Measurements from ENCODE around the gene KIF1A.
A peak's percentile ranks its signal among the peaks of the same experiment; 100 is the strongest.
"Not testable (repeated sequence)": the region's sequence is repeated elsewhere in the genome, so short reads cannot be mapped to it uniquely, and the experiment has no call there.

KIF1A gene

DNA sequence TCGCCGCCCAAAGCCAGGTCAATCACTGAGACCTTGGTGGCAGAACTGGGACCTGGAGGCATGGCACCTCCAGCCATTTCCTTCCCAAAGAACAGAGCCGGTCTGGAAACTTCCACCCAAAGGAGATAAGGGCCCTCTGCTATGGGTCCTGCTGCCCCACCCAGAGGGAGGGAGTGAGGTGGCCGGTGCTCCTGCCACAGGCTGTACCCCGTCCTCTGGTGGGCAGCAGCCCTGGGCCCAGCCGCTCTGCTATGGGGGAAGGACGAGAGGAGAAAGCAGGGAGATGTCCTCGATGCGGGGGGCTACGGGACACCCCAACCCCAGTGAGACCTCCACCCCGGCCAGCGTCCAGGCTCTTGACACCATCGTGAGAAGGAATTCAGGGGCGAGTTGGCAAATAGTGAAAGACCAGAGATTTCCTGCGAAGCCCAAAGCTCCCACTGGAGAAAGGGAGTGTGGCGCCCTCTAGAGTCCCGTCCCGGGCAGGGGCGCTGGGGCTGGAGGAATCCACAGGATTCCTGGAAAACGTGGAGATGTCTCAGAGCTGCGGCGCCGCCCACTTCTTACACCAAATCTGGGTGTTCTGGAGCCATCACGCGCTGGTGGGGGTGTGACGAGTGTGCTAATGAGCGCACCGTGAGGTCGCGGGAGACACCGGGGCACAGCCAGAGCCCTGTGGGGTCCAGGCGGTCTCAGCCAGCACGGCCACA, 121.0 kb downstream of the KIF1A start:
- DNase-seq, result not testable (repeated sequence)

GRCh38 chr2:240696469-240696868, 123.5 kb downstream of the KIF1A start:
- DNase-seq, result not testable (repeated sequence)

- not testable (repeated sequence) for DNase-seq
These were observed 124.4 kb downstream of the KIF1A start for GRCh38 chr2:240695593-240695992.

GRCh38 chr2:240694304-240694703, 125.7 kb downstream of the KIF1A start:
- DNase-seq, result not testable (repeated sequence)

- not testable (repeated sequence) for DNase-seq
These were observed 127.1 kb downstream of the KIF1A start for GRCh38 chr2:240692583-240693561.

DNA sequence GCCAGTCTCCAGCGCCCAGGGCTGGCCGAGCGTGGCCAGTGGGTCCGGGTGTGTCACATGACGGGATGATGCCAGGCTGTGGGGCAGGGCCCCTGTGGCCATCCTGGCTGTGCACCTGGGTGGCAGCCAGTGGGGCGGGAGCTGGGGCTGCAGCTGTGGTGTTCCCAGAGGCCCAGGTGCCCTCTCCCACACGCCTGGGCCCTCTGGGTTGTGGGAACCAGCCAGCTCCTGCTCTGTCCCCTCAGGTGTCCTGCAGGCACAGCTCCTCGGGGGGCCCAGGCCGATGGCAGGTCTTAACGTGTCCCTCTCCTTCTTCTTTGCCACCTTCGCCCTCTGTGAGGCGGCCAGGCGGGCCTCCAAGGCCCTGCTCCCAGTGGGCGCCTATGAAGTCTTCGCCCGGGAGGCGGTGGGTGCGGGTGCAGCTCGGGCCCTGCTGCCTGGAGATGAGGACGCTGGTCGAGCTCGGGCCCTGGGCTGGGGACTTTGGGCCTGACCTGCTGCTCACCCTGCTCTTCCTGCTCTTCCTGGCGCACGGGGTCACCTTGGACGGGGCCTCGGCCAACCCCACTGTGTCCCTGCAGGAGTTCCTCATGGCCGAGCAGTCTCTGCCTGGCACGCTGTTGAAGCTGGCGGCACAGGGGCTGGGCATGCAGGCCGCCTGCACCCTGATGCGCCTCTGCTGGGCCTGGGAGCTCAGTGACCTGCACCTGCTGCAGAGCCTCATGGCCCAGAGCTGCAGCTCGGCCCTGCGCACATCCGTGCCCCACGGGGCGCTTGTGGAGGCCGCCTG, 128.2 kb downstream of the KIF1A start, which contains the start of gene AQP12A:
Gene AQP12A (plus strand): TSS at position 236 of the 790 bp plus-strand sequence. CDS start 48 bp downstream, at position 284.
- not testable (repeated sequence) for DNase-seq

DNA sequence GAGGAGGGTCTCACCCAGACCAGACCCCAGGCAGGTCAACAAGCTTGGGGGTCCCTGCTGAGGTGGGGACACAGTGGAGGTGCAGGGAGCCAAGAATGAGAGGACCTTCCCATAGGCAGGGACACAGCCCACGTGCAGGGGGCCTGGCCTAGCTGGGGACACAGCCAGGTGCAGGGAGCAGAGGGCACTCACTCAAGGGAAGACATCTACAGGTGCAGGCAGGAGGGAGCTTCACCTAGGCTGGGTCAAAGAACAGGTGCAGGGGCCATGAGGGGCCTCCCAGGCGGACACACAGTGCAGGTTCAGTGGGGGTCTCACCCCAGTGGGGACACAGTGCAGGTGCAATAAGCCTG, 129.0 kb downstream of the KIF1A start:
- DNase-seq, result not testable (repeated sequence)

GRCh38 chr2:240690421-240691074, 129.5 kb downstream of the KIF1A start:
- not testable (repeated sequence) for DNase-seq

DNA sequence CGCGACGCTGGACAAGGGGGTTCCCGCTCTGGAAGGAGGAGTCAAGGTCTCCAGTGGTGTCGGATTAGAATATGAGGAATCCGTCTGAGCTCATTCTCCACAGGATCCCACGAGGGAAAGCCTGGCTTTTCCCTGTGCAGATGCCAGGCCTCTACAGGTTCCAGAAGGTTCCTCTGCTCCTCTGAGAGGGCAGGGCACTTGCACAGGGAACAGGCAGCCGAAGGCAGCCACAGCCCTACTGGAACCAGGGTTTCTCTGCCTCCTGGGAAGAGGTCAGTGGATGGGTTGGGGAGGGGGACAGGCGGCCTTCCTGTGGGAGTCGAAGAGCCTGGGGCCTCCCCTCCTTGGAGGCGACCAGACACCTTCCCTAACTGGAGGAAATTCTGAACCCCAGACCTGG, 130.0 kb downstream of the KIF1A start:
- DNase-seq, result no peak

GRCh38 chr2:240688553-240688919, 131.5 kb downstream of the KIF1A start:
- no peak for DNase-seq

DNA sequence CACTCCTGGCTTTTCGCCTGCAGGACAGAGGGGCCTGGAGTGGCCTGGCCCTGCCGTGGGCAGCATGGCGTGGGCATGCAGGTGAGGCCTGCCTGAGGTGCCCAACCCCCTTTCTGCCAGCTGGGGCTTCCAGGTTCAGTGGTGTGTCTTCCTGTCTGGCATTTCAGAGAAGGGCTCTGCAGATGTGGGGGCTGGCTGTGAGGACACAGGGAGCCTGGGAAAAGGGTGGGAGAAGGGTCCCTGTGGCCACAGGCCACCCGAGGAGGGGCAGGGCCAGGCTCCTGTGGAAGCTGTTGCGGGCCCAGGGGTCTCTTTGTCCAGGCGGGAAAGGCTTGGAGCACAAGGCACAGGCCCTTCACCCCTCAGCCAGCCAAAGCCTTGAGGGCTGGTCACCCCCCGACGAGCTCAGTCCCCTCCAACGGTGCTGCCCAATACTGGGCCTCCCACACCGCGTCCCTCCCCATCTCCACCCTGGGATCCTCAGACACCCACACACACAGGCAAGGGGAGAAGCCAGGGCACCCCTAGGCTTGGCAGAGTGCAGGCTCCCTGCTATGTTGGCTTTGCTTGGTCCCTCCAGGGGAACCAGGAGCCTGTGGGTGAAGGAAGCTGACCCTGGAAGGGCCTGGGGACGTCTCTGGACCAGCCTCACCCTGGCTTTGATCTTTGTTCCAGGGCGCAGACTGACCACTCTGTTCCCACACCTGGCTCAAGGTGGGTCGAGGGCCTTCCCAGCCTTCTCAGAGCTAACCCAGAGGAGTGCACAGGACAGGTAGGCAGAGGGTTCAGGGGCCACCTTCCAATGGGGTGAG, 132.1 kb downstream of the KIF1A start:
- no peak for DNase-seq

- DNase-seq, result peak; percentile 43
These were observed 132.8 kb downstream of the KIF1A start for GRCh38 chr2:240687045-240687740.

DNA sequence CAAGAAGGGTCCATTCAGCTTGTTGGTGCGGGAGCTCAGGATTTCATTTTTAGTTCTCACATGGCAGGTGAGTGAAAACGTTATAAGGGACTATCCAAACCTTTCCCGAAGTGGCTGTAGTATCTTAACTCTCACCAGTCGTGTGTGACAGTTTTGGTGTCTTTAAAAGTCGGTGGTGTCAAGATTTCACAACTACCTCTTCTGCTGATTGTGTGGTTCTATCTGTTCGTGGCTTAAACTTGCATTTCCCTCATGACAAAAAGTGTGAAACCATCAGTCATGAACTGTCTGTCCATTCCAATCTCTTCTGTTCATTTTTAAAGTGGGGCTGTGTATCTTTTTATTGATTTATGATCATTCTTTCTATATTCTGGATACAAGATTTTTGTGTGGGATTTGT, 133.6 kb downstream of the KIF1A start:
- peak; percentile 67 for DNase-seq

GRCh38 chr2:240685771-240686371, 134.1 kb downstream of the KIF1A start:
- DNase-seq, result peak; percentile 96

- DNase-seq, result not testable (repeated sequence)
These were observed 135.9 kb downstream of the KIF1A start for GRCh38 chr2:240683980-240684728.

- DNase-seq, result not testable (repeated sequence)
These were observed 136.6 kb downstream of the KIF1A start for GRCh38 chr2:240683329-240683979.

DNA sequence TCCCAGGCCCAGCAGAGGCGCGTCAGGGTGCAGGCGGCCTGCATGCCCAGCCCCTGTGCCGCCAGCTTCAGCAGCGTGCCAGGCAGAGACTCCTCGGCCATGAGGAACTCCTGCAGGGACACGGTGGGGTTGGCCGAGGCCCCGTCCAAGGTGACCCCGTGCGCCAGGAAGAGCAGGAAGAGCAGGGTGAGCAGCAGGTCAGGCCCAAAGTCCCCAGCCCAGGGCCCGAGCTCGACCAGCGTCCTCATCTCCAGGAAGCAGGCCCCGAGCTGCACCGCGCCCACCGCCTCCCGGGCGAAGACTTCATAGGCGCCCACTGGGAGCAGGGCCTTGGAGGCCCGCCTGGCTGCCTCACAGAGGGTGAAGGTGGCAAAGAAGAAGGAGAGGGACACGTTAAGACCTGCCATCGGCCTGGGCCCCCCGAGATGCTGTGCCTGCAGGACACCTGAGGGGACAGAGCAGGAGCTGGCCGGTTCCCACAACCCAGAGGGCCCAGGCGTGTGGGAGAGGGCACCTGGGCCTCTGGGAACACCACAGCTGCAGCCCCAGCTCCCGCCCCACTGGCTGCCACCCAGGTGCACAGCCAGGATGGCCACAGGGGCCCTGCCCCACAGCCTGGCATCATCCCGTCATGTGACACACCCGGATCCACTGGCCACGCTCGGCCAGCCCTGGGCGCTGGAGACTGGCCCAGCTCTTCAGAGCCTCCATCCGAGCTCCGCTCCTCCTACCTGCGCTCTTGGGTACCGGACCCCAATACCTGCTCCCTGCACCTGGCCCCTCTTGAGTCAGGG, 137.4 kb downstream of the KIF1A start, which contains the start of gene AQP12B:
Gene AQP12B (minus strand): TSS at position 455 of the 794 bp plus-strand sequence. CDS start 48 bp downstream, at position 407.
- DNase-seq, result not testable (repeated sequence)

DNA sequence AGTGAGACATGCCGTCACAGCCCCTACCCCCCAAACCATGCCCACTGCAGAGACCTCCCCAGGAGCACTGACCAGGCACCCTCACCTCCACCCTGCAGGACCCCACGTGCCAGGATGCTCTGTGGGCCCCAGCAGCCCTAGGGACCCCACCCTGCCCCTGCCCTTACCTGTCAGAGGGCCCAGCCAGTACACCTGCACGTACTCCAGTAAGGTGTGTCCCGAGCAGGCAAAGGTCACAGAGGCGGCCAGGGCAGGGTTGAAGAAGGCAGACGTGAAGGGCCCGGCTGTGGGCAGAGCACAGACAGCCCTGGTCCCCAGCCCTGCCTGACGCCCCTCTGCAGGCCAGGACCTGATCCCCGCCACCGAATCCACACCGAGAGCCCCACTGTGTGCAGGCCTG, 139.8 kb downstream of the KIF1A start:
- DNase-seq, result not testable (repeated sequence)
